Hepatocyte (in vitro differentiated cells): ENCODE data around the gene DOCK8. TPM values are rescaled to one million over a fixed set of nuclear protein-coding genes. Genes with fewer than 3 reads are reported as not detected.

Source experiments
- DNase-seq: peaks from one replicate; pipeline ENCODE4 v3.0.0-alpha.2; 2016; ENCODE audit warnings: low spot score
- H2AFZ ChIP-seq: fragments of 200-600 bp; sonication (generic); 2 replicates; pipeline ENCODE4 v1.6.0; 2016; ENCODE audit warnings: antibody characterized with exemption, mild to moderate bottlenecking
- H3K27ac ChIP-seq: fragments of 200-600 bp; sonication (generic); 2 replicates; pipeline ENCODE4 v1.5.1; 2016; ENCODE audit warnings: mild to moderate bottlenecking
- H3K27me3 ChIP-seq: fragments of 200-600 bp; sonication (generic); 2 replicates; pipeline ENCODE4 v1.6.1; 2016
- H3K36me3 ChIP-seq: fragments of 200-600 bp; sonication (generic); replicated peaks from 2 replicates; pipeline ENCODE4 v1.5.1; 2016; ENCODE audit warnings: low read depth; ENCODE audit not compliant: insufficient read depth
- H3K4me1 ChIP-seq: fragments of 200-600 bp; sonication (generic); 2 replicates; pipeline ENCODE4 v1.5.1; 2016; ENCODE audit warnings: mild to moderate bottlenecking, moderate library complexity; ENCODE audit not compliant: insufficient read depth
- H3K4me2 ChIP-seq: fragments of 200-600 bp; sonication (generic); 2 replicates; pipeline ENCODE4 v1.6.0; 2016
- H3K4me3 ChIP-seq: fragments of 200-600 bp; sonication (generic); 2 replicates; pipeline ENCODE4 v1.5.1; 2016; ENCODE audit warnings: mild to moderate bottlenecking
- H3K79me2 ChIP-seq: fragments of 200-600 bp; sonication (generic); 2 replicates; pipeline ENCODE4 v1.6.0; 2017; ENCODE audit warnings: mild to moderate bottlenecking
- H3K9me2 ChIP-seq: fragments of 200-600 bp; sonication (generic); replicated peaks from 2 replicates; pipeline ENCODE4 v1.6.0; 2017; ENCODE audit warnings: mild to moderate bottlenecking; ENCODE audit not compliant: insufficient read depth
- H3K9me3 ChIP-seq: fragments of 200-600 bp; sonication (generic); 2 replicates; pipeline ENCODE4 v1.5.1; 2016; ENCODE audit warnings: low read depth, mild to moderate bottlenecking
- H4K20me1 ChIP-seq: fragments of 200-600 bp; sonication (generic); 2 replicates; pipeline ENCODE4 v1.6.0; 2016; ENCODE audit warnings: mild to moderate bottlenecking; ENCODE audit not compliant: insufficient read depth, poor library complexity, severe bottlenecking
- EZH2 ChIP-seq: fragments of 200-600 bp; sonication (generic); IDR thresholded peaks from 2 replicates; pipeline ENCODE4 v1.6.1; 2016; ENCODE audit warnings: antibody characterized with exemption, mild to moderate bottlenecking, borderline replicate concordance
- EZH2phosphoT487 ChIP-seq: fragments of 200-600 bp; sonication (generic); IDR thresholded peaks from one replicate; pipeline ENCODE4 v1.6.1; 2018; ENCODE audit warnings: antibody characterized with exemption, mild to moderate bottlenecking, low read depth, moderate library complexity; ENCODE audit not compliant: unreplicated experiment, severe bottlenecking
- WGBS: methylation state at CpG from one replicate; pipeline ENCODE4 v1.1.6; 2016; ENCODE audit warnings: low lambda C conversion rate; ENCODE audit errors: missing lambda C conversion rate; 5-methylcytosine and 5-hydroxymethylcytosine counted together
- polyA plus RNA-seq: library from polyadenylated mRNA; unstranded; fragments of >200 nt; fragmentation: Nextera tagmentation; extraction: Ambion mirVana; gene quantifications from 2 replicates; pipeline ENCODE4 v1.2.1, GENCODE V29; 2016
- total RNA-seq: library from RNA; depleted of rRNA; stranded (reverse); fragments of >200 nt; gene quantifications from 2 replicates; pipeline ENCODE4 v1.2.3, GENCODE V29; 2014
- TF ChIP-seq, protein P1 (sequence below): fragments of 200-600 bp; sonication (generic); IDR thresholded peaks from 2 replicates; pipeline ENCODE4 v1.5.1; 2016; ENCODE audit warnings: antibody characterized with exemption, mild to moderate bottlenecking; ENCODE audit not compliant: poor library complexity

DOCK8 gene
- total and polyA plus RNA-seq, 2 experiments from 2014 or later = 6.5 to 6.6 TPM

DNA sequence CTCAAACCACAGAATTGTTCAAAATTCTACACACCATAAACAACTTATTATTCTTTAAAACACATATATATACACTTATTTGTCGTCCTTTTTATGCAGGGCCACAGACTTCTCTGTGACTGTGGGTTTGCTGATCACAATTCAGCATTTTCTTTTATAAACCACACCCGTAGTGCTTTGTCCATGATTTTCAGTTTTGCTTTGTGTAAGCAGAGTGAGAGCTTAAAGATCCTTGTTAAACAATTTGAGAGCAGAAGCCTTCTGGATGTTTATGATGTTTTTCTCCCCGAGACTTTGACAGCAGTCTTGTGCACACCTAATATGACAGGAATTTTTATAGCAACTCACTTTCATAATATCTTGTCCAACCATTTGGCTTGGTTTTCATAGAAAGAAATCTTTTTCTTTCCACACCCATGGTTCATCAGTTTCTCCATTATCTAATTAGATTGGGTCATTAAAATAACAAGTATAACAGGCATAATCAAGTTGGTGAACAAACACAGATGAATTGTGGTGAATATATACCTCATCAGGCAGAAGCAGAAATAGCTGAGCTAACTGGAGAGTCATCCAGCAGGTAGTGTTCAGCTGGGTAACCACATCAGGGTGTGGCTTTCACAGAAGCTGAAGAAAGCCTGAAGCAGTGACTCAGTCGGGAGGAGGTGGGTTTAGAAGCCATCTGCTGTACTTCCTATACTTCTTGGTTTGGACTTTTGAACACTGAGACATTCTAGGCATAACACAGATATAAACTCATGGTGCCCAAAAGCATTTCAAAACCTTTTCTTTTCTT lies 232.8 kb downstream of the DOCK8 start:
- Histone ChIP-seq H3K4me2 (peak overlapping the region; percentile 39), H3K4me3 (no peak overlapping the region), H3K27me3 (no peaks in the 10 kb centered on the region), H3K4me1 (no peaks in the 10 kb centered on the region), H3K79me2 (no peaks in the 10 kb centered on the region), H3K27ac (peak overlapping the region; percentile 87), H2AFZ (no peak overlapping the region), H3K9me2 (no peaks in the 10 kb centered on the region), H3K36me3 (no peaks in the 10 kb centered on the region), H4K20me1 (no peaks in the 10 kb centered on the region), H3K9me3 (no peaks in the 10 kb centered on the region)
- 55% methylated on average over 4 of the region's 4 CpGs for WGBS
- DNase-seq = peak; percentile 74
- TF ChIP-seq, protein P1, sequence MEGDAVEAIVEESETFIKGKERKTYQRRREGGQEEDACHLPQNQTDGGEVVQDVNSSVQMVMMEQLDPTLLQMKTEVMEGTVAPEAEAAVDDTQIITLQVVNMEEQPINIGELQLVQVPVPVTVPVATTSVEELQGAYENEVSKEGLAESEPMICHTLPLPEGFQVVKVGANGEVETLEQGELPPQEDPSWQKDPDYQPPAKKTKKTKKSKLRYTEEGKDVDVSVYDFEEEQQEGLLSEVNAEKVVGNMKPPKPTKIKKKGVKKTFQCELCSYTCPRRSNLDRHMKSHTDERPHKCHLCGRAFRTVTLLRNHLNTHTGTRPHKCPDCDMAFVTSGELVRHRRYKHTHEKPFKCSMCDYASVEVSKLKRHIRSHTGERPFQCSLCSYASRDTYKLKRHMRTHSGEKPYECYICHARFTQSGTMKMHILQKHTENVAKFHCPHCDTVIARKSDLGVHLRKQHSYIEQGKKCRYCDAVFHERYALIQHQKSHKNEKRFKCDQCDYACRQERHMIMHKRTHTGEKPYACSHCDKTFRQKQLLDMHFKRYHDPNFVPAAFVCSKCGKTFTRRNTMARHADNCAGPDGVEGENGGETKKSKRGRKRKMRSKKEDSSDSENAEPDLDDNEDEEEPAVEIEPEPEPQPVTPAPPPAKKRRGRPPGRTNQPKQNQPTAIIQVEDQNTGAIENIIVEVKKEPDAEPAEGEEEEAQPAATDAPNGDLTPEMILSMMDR = no peak
- TF ChIP-seq EZH2phosphoT487 (no peak), EZH2 (no peak)

DNA sequence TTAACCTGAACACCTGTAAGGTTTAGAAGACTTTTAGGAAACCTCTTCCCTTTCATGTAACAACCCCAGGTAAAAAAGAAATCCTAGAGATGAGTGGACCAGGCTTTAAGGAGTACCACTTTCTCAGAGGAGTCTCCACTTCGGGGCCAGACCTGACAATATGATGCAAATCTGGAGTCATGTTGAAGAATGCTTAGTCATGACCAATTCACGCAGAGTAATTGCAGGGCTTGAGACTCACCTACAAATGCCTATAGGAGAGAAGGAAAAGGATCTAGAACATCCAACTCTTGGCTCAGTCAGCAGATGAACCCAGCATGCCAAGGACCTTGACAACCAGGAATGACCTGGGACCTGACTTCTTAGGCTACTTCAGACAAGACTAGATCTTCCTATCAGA lies 235.4 kb downstream of the DOCK8 start:
- Histone ChIP-seq H3K4me3 (no peak overlapping the region), H3K27ac (no peak overlapping the region), H3K4me2 (no peak overlapping the region), H3K9me3 (no peaks in the 10 kb centered on the region), H4K20me1 (no peaks in the 10 kb centered on the region), H3K27me3 (no peaks in the 10 kb centered on the region), H3K79me2 (no peaks in the 10 kb centered on the region), H3K4me1 (no peaks in the 10 kb centered on the region), H3K9me2 (no peaks in the 10 kb centered on the region), H3K36me3 (no peaks in the 10 kb centered on the region), H2AFZ (no peak overlapping the region)
- 60% methylated on average over 2 of the region's 2 CpGs for WGBS
- no peak for TF ChIP-seq EZH2phosphoT487
- TF ChIP-seq, protein P1 = no peak
- no peak for TF ChIP-seq EZH2
- DNase-seq = no peak

DNA sequence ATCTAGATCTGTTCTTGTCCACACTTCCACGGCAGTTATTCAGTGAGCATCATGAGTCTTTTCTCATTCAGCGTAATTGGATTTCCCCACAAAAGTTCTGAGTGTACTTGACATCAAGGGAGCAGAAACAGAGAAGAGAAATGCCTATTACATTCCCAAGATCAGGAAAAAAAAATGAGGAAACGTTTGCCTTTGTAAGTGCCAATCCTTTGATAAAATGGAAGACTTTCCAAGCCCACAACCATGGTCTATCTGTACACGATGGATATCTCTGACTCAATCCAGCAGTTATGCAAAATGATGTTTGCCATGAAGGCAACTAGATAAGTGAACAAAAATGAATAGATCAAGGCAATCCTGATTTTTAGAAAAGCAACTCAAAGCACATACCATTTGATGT lies 235.9 kb downstream of the DOCK8 start:
- TF ChIP-seq EZH2 (no peak), EZH2phosphoT487 (no peak)
- TF ChIP-seq, protein P1 = no peak
- no peaks in the 10 kb centered on the region for H3K9me3 ChIP-seq
- no peaks in the 10 kb centered on the region for H3K79me2 ChIP-seq
- H3K4me1 ChIP-seq = no peaks in the 10 kb centered on the region
- no peak overlapping the region for H3K27ac ChIP-seq
- no peaks in the 10 kb centered on the region for H3K9me2 ChIP-seq
- H3K4me3 ChIP-seq = no peak overlapping the region
- DNase-seq = no peak
- H3K27me3 ChIP-seq = no peaks in the 10 kb centered on the region
- 85% methylated on average over 4 of the region's 4 CpGs for WGBS
- no peaks in the 10 kb centered on the region for H4K20me1 ChIP-seq
- H3K36me3 ChIP-seq = no peaks in the 10 kb centered on the region
- H3K4me2 ChIP-seq = no peak overlapping the region
- H2AFZ ChIP-seq = no peak overlapping the region
